Esophagus muscularis mucosa (tissue), 4 donors: Measurements from ENCODE around the gene FAM209A. TPM values are rescaled to one million over a fixed set of nuclear protein-coding genes. Genes with fewer than 3 reads are reported as not detected.
"Not testable (repeated sequence)": the region's sequence is repeated elsewhere in the genome, so short reads cannot be mapped to it uniquely, and the experiment has no call there.

Experiments used
- DNase-seq: peaks from one replicate; pipeline ENCODE4 v3.0.0-alpha.2; 2017; ENCODE audit errors: extremely low spot score
- H3K27ac ChIP-seq, 4 donors: fragments of 200-600 bp; sonication (generic); replicated peaks in 1 of 4; 1 replicate in 3 of 4; 2 replicates in 1 of 4; pipeline ENCODE4 v1.5.1; 2016 to 2019; ENCODE audit warnings: mild to moderate bottlenecking in 1 of 4
- H3K27me3 ChIP-seq, 4 donors: fragments of 200-600 bp; sonication (generic); one replicate each; pipeline versions ENCODE4 v1.5.1 to v1.6.0; 2016 to 2019
- H3K36me3 ChIP-seq, 4 donors: fragments of 200-600 bp; sonication (generic); one replicate each; pipeline ENCODE4 v1.5.1; 2016 to 2019
- H3K4me1 ChIP-seq, 4 donors: fragments of 200-600 bp; sonication (generic); one replicate each; pipeline ENCODE4 v1.5.1; 2016 to 2019
- H3K4me3 ChIP-seq, 4 donors: fragments of 200-600 bp; sonication (generic); 1 replicate in 2 of 4; 2 replicates in 2 of 4; pipeline ENCODE4 v1.5.1; 2016 to 2019; ENCODE audit warnings: mild to moderate bottlenecking in 4 of 4, moderate library complexity in 1 of 4
- H3K9me3 ChIP-seq, 4 donors: fragments of 200-600 bp; sonication (generic); 1 replicate in 3 of 4; 2 replicates in 1 of 4; pipeline ENCODE4 v1.5.1; 2016 to 2019
- CTCF ChIP-seq, 3 experiments: fragments of 200-600 bp in 2 of 3; fragments of 450-650 bp in 1 of 3; sonication (generic) in 2 of 3; IDR thresholded peaks; one replicate each; pipeline ENCODE4 v1.5.1; 2017 to 2019; ENCODE audit warnings: antibody characterized with exemption in 3 of 3, mild to moderate bottlenecking in 2 of 3, moderate library complexity in 1 of 3
- EP300 ChIP-seq: sonication (generic); formaldehyde crosslinking; IDR thresholded peaks from one replicate; pipeline ENCODE4 v1.6.1; 2017; ENCODE audit warnings: antibody characterized with exemption
- POLR2A ChIP-seq: fragments of 450-650 bp; IDR thresholded peaks from one replicate; pipeline ENCODE4 v1.6.1; 2017; ENCODE audit warnings: antibody characterized with exemption, moderate library complexity, mild to moderate bottlenecking, low read depth
- POLR2AphosphoS5 ChIP-seq, 2 donors: sonication (generic); formaldehyde crosslinking; IDR thresholded peaks; one replicate each; pipeline ENCODE4 v1.6.1; 2017; ENCODE audit warnings: antibody characterized with exemption in 2 of 2
- WGBS: methylation state at CpG from one replicate; pipeline ENCODE4 v1.1.5; 2018; 5-methylcytosine and 5-hydroxymethylcytosine counted together
- intact Hi-C: fragments of 100-400 bp; cut with DNase I; formaldehyde crosslinking; loops from one replicate; pipeline ENCODE4 v1.15.1; 2023
- total RNA-seq, 4 donors: library from RNA; depleted of rRNA; stranded (reverse); fragments of >200 nt; gene quantifications; one replicate each; pipeline versions ENCODE4 v1.1.0 to v1.2.1, GENCODE V29; 2016

FAM209A gene
- total RNA-seq: under 1 TPM in 1 of 4 donors, not detected in 3; 0.50 TPM

- peaks cover 13 to 19% (median 17%) of the 10 kb centered on the region in 4 donors for H3K36me3 ChIP-seq
- 82% methylated on average over 7 of the region's 7 CpGs for WGBS
- H3K4me1 ChIP-seq, H3K27ac ChIP-seq, DNase-seq, intact Hi-C loops, H3K27me3 ChIP-seq, H3K4me3 ChIP-seq: not testable (repeated sequence)
- H3K9me3 ChIP-seq: peaks cover 0 to 23% (median 15%) of the 10 kb centered on the region in 4 donors
Observed at GRCh38 chr20:56524444-56524843, at the start of gene FAM209A. Gene FAM209A, plus strand, starts transcription at chr20:56524744. Its CDS starts 65 bp downstream, at chr20:56524809.

- 67% methylated on average over 7 of the region's 7 CpGs for WGBS
- H3K27me3 ChIP-seq: no peaks in the 10 kb centered on the region
- intact Hi-C loops: no loop called here
- DNase-seq: no peak
- peaks cover 35 to 97% (median 81%) of the 10 kb centered on the region in 4 donors for H3K36me3 ChIP-seq
- TF ChIP-seq POLR2AphosphoS5 (IDR thresholded peaks at IDR 0.05): no peak
- TF ChIP-seq CTCF (IDR thresholded peaks at IDR 0.05): no peak
- TF ChIP-seq POLR2A: no peak
- no peak for TF ChIP-seq EP300
- H3K4me1 ChIP-seq: no peaks in the 10 kb centered on the region
- H3K4me3 ChIP-seq: no peak overlapping the region
- H3K27ac ChIP-seq: no peak overlapping the region
- H3K9me3 ChIP-seq: no peaks in the 10 kb centered on the region
Observed at GRCh38 chr20:56483970-56484369, 40.6 kb upstream of the FAM209A start.

GRCh38 chr20:56487216-56487615 is 37.3 kb upstream of the FAM209A start:
- Histone ChIP-seq H3K9me3 (no peaks in the 10 kb centered on the region), H3K27ac (no peak overlapping the region), H3K36me3 (peaks cover 20 to 96% (median 78%) of the 10 kb centered on the region in 4 donors), H3K4me1 (peaks cover 0 to 6% (median 0%) of the 10 kb centered on the region in 4 donors), H3K4me3 (no peak overlapping the region), H3K27me3 (no peaks in the 10 kb centered on the region)
- intact Hi-C loops: no loop called here
- 73% methylated on average over 11 of the region's 11 CpGs for WGBS
- no peak for DNase-seq
- TF ChIP-seq CTCF (IDR thresholded peaks at IDR 0.05): no peak
- no peak for TF ChIP-seq POLR2AphosphoS5 (IDR thresholded peaks at IDR 0.05)
- no peak for TF ChIP-seq POLR2A
- no peak for TF ChIP-seq EP300

- Histone ChIP-seq H3K9me3 (no peaks in the 10 kb centered on the region), H3K4me1 (peaks cover 0 to 6% (median 0%) of the 10 kb centered on the region in 4 donors), H3K27ac (no peak overlapping the region), H3K36me3 (peaks cover 20 to 96% (median 75%) of the 10 kb centered on the region in 4 donors), H3K27me3 (no peaks in the 10 kb centered on the region), H3K4me3 (no peak overlapping the region)
- TF ChIP-seq POLR2A: no peak
- WGBS: 98% methylated on average over 5 of the region's 5 CpGs
- no peak for DNase-seq
- intact Hi-C loops: no loop called here
Observed at GRCh38 chr20:56488566-56488965, 36.0 kb upstream of the FAM209A start.

- no peak for DNase-seq
- no peaks in the 10 kb centered on the region for H3K4me1 ChIP-seq
- peaks cover 0 to 4% (median 0%) of the 10 kb centered on the region in 4 donors for H3K9me3 ChIP-seq
- TF ChIP-seq CTCF (IDR thresholded peaks at IDR 0.05) (no peak), EP300 (no peak), POLR2A (no peak), POLR2AphosphoS5 (IDR thresholded peaks at IDR 0.05) (no peak)
- no peaks in the 10 kb centered on the region for H3K27me3 ChIP-seq
- no peak overlapping the region for H3K27ac ChIP-seq
- WGBS: 100% methylated on average over 1 of the region's 1 CpG
- peaks cover 13 to 48% (median 27%) of the 10 kb centered on the region in 4 donors for H3K36me3 ChIP-seq
- intact Hi-C loops: no loop called here
- no peak overlapping the region for H3K4me3 ChIP-seq
Observed at GRCh38 chr20:56501116-56501515, 23.4 kb upstream of the FAM209A start.

- intact Hi-C loops: no loop called here
- Histone ChIP-seq H3K27me3 (no peaks in the 10 kb centered on the region), H3K27ac (no peak overlapping the region), H3K36me3 (peaks cover 0 to 26% (median 10%) of the 10 kb centered on the region in 4 donors), H3K4me3 (no peak overlapping the region), H3K4me1 (no peaks in the 10 kb centered on the region), H3K9me3 (no peaks in the 10 kb centered on the region)
- WGBS: 99% methylated on average over 8 of the region's 8 CpGs
- DNase-seq: no peak
- TF ChIP-seq CTCF (IDR thresholded peaks at IDR 0.05): no peak
- no peak for TF ChIP-seq EP300
- TF ChIP-seq POLR2AphosphoS5 (IDR thresholded peaks at IDR 0.05): no peak
- TF ChIP-seq POLR2A: no peak
Observed at GRCh38 chr20:56503916-56504315, 20.6 kb upstream of the FAM209A start.
